Keratinocyte (primary cell): ENCODE results near the gene NKD1. TPM values are rescaled to one million over a fixed set of nuclear protein-coding genes. Genes with fewer than 3 reads are reported as not detected.

Experiments
- DNase-seq: peaks from one replicate; pipeline ENCODE4 v3.0.0-alpha.2; 2011; ENCODE audit warnings: low read depth, missing footprints, low spot score
- FAIRE-seq: peaks from 2 replicates; lab custom pipeline; 2011; peaks lifted over from hg19 to GRCh38; lab: Jason Lieb, UNC
- H2AFZ ChIP-seq: 2 replicates; pipeline ENCODE4 v1.6.0; 2012; ENCODE audit warnings: low read length, control low read depth, inconsistent platforms; ENCODE audit not compliant: control insufficient read depth
- H3K27ac ChIP-seq: 2 replicates; pipeline ENCODE4 v1.5.1; 2011; ENCODE audit warnings: low read length; ENCODE audit not compliant: control insufficient read depth, insufficient read depth
- H3K27me3 ChIP-seq: 3 replicates; pipeline ENCODE4 v1.6.0; 2011; ENCODE audit warnings: low read length; ENCODE audit not compliant: control insufficient read depth, insufficient read depth; ENCODE audit errors: extremely low read depth
- H3K36me3 ChIP-seq, 2 experiments: 2 replicates in 1 of 2; 3 replicates in 1 of 2; pipeline ENCODE4 v1.5.1; 2011; ENCODE audit warnings: low read length in 2 of 2, mild to moderate bottlenecking in 1 of 2; ENCODE audit not compliant: control insufficient read depth in 2 of 2, insufficient read depth in 2 of 2; ENCODE audit errors: extremely low read depth in 1 of 2
- H3K4me1 ChIP-seq: 3 replicates; pipeline ENCODE4 v1.5.1; 2011; ENCODE audit warnings: low read length; ENCODE audit not compliant: control insufficient read depth, insufficient read depth; ENCODE audit errors: extremely low read depth
- H3K4me2 ChIP-seq: 3 replicates; pipeline ENCODE4 v1.6.0; 2011; ENCODE audit warnings: low read depth, low read length; ENCODE audit not compliant: control insufficient read depth, insufficient read depth; ENCODE audit errors: extremely low read depth
- H3K4me3 ChIP-seq, 3 experiments: fragments of 200-600 bp in 1 of 3; sonication (generic) in 1 of 3; 2 replicates in 2 of 3; 3 replicates in 1 of 3; pipeline ENCODE4 v1.5.1; 2011 to 2016; ENCODE audit warnings: low read length in 3 of 3, mild to moderate bottlenecking in 3 of 3, control low read depth in 2 of 3, inconsistent platforms in 1 of 3, low read depth in 1 of 3, mixed read lengths in 1 of 3, mixed run types in 1 of 3, moderate library complexity in 1 of 3; ENCODE audit not compliant: control insufficient read depth in 2 of 3, insufficient read depth in 2 of 3; ENCODE audit errors: extremely low read depth in 1 of 3
- H3K79me2 ChIP-seq: 2 replicates; pipeline ENCODE4 v1.6.0; 2012; ENCODE audit warnings: low read length; ENCODE audit not compliant: control insufficient read depth, insufficient read depth
- H3K9ac ChIP-seq: 3 replicates; pipeline ENCODE4 v1.6.0; 2011; ENCODE audit warnings: low read length; ENCODE audit not compliant: control insufficient read depth, insufficient read depth; ENCODE audit errors: extremely low read depth
- H3K9me1 ChIP-seq: 3 replicates; pipeline ENCODE4 v1.6.0; 2011; ENCODE audit warnings: low read length; ENCODE audit not compliant: control insufficient read depth, insufficient read depth; ENCODE audit errors: extremely low read depth
- H3K9me3 ChIP-seq: 2 replicates; pipeline ENCODE4 v1.5.1; 2012; ENCODE audit warnings: low read depth, low read length; ENCODE audit not compliant: control insufficient read depth
- H4K20me1 ChIP-seq: 3 replicates; pipeline ENCODE4 v1.6.0; 2011; ENCODE audit warnings: low read length; ENCODE audit not compliant: control insufficient read depth, insufficient read depth; ENCODE audit errors: extremely low read depth
- CTCF ChIP-seq, 3 experiments: IDR thresholded peaks in 1 of 3; conservative IDR thresholded peaks in 1 of 3; optimal IDR thresholded peaks in 1 of 3; 2 replicates in 2 of 3; 3 replicates in 1 of 3; pipeline versions ENCODE3 to v1.5.1; 2011; ENCODE audit warnings: low read length in 3 of 3, mild to moderate bottlenecking in 3 of 3, moderate library complexity in 2 of 3, control low read depth in 1 of 3, inconsistent platforms in 1 of 3; ENCODE audit not compliant: insufficient read depth in 2 of 3; ENCODE audit errors: extremely low read depth in 1 of 3
- EZH2 ChIP-seq: IDR thresholded peaks from one replicate; pipeline ENCODE4 v1.6.1; 2012; ENCODE audit warnings: inconsistent platforms, mild to moderate bottlenecking, low read length, moderate library complexity
- dilution Hi-C: fragments of 300-500 bp; cut with MboI; formaldehyde crosslinking; loops from one replicate; pipeline ENCODE4 v1.7.0; 2020; ENCODE audit warnings: low sequenced_read_pairs; ENCODE audit not compliant: extremely low pct_ligation_motif_present
- polyA plus RNA-seq, 5 experiments: library from polyadenylated mRNA; depleted of rRNA in 3 of 5; stranded (reverse) in 3 of 5; stranded (forward) in 1 of 5; unstranded in 1 of 5; fragments of >200 nt; gene quantifications; 1 replicate in 1 of 5; 2 replicates in 3 of 5; 3 replicates in 1 of 5; pipeline versions ENCODE4 v1.2.1 to v1.2.3, GENCODE V29; 2011 to 2012; ENCODE audit warnings: missing spikeins in 2 of 5, low read depth in 1 of 5, low replicate concordance in 1 of 5

NKD1 gene
- polyA plus RNA-seq, 1 donor (not counting 4 experiments of a cell fraction or from before 2014, with no cell fraction given) = 0.62 TPM

- H3K36me3 ChIP-seq = no peaks in the 10 kb centered on the region
- no peaks in the 10 kb centered on the region for H3K27me3 ChIP-seq
- H3K79me2 ChIP-seq = no peaks in the 10 kb centered on the region
- H3K4me3 ChIP-seq = no peak overlapping the region
- no peaks in the 10 kb centered on the region for H3K9me1 ChIP-seq
- H3K4me1 ChIP-seq = no peaks in the 10 kb centered on the region
- no peak for DNase-seq
- TF ChIP-seq CTCF (optimal IDR thresholded peaks at IDR 0.05 in 1 of 3, IDR thresholded peaks at IDR 0.05 in 1 of 3, conservative IDR thresholded peaks at IDR 0.05 in 1 of 3; ENCODE audit: extremely low read depth in 1 of 3, insufficient read depth in 2 of 3, low read length in 3 of 3) (no peak), EZH2 (no peak)
- no peaks in the 10 kb centered on the region for H4K20me1 ChIP-seq
- H3K9ac ChIP-seq = no peak overlapping the region
- no peak for FAIRE-seq
- no peak overlapping the region for H3K27ac ChIP-seq
- no peak overlapping the region for H3K4me2 ChIP-seq
- no peaks in the 10 kb centered on the region for H3K9me3 ChIP-seq
- dilution Hi-C loops = no loop called here
- no peak overlapping the region for H2AFZ ChIP-seq
Measured at GRCh38 chr16:50570354-50570753, 22.2 kb downstream of the NKD1 start.

GRCh38 chr16:50570808-50571598 is 22.8 kb downstream of the NKD1 start:
- no peaks in the 10 kb centered on the region for H3K79me2 ChIP-seq
- FAIRE-seq (no peak), DNase-seq (no peak)
- no peaks in the 10 kb centered on the region for H4K20me1 ChIP-seq
- H3K4me2 ChIP-seq = no peak overlapping the region
- no peak overlapping the region for H3K9ac ChIP-seq
- no peak overlapping the region for H2AFZ ChIP-seq
- H3K27ac ChIP-seq = no peak overlapping the region
- no peaks in the 10 kb centered on the region for H3K36me3 ChIP-seq
- H3K4me3 ChIP-seq = no peak overlapping the region
- H3K27me3 ChIP-seq = no peaks in the 10 kb centered on the region
- dilution Hi-C loops = no loop called here
- no peaks in the 10 kb centered on the region for H3K4me1 ChIP-seq
- no peaks in the 10 kb centered on the region for H3K9me1 ChIP-seq
- H3K9me3 ChIP-seq = no peaks in the 10 kb centered on the region
- TF ChIP-seq EZH2 (no peak), CTCF (optimal IDR thresholded peaks at IDR 0.05 in 1 of 3, IDR thresholded peaks at IDR 0.05 in 1 of 3, conservative IDR thresholded peaks at IDR 0.05 in 1 of 3; ENCODE audit: extremely low read depth in 1 of 3, insufficient read depth in 2 of 3, low read length in 3 of 3) (no peak)
